HT1080 (cell line): Measurements from ENCODE around the gene LUC7L. TPM values are rescaled to one million over a fixed set of nuclear protein-coding genes. Genes with fewer than 3 reads are reported as not detected.
"Not testable (repeated sequence)": the region's sequence is repeated elsewhere in the genome, so short reads cannot be mapped to it uniquely, and the experiment has no call there.

Experiments
- DNase-seq: peaks from one replicate; pipeline ENCODE4 v3.0.0-alpha.2; 2015; ENCODE audit warnings: low read depth
- total RNA-seq: library from RNA; depleted of rRNA; stranded (reverse); fragments of >200 nt; shearing (Covaris generic); gene quantifications from 2 replicates; pipeline ENCODE4 v1.2.3, GENCODE V29; 2014

The LUC7L gene
- total RNA-seq, 1 experiment from 2014 or later, result 73.3 TPM

- no peak for DNase-seq
Measured at GRCh38 chr16:264440-264951, 35.2 kb upstream of the LUC7L start.

- no peak for DNase-seq
Measured at GRCh38 chr16:263944-264343, 34.7 kb upstream of the LUC7L start.

DNA sequence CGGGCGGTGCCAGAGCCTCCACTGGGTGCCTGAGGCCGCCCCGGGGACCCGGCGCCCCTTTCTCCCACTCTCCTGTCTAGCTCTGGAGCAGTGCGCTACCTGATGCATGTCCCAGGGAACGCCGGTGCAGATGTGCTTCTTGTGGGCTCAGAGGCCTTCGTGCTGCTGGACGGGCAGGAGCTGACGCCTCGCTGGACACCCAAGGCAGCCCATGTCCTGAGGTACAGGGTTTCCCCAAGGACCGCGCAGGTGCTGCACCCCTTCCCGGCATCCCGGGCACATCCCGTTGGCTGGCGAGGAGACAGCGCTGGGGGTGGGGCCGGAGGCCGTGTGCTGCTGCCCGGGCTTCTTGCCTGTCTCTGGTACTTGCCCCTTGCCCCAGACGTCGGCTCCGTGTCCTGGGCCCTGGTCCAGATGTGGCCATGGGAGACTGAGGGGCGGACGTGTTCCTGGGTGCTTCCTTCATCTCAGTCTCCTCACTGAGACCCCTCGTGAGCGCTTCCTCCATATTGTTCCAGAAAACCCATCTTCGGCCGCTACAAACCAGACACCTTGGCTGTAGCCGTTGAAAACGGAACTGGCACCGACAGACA lies 34.0 kb upstream of the LUC7L start:
- DNase-seq, result no peak

- DNase-seq, result no peak
Measured at GRCh38 chr16:262121-262745, 33.0 kb upstream of the LUC7L start.

DNA sequence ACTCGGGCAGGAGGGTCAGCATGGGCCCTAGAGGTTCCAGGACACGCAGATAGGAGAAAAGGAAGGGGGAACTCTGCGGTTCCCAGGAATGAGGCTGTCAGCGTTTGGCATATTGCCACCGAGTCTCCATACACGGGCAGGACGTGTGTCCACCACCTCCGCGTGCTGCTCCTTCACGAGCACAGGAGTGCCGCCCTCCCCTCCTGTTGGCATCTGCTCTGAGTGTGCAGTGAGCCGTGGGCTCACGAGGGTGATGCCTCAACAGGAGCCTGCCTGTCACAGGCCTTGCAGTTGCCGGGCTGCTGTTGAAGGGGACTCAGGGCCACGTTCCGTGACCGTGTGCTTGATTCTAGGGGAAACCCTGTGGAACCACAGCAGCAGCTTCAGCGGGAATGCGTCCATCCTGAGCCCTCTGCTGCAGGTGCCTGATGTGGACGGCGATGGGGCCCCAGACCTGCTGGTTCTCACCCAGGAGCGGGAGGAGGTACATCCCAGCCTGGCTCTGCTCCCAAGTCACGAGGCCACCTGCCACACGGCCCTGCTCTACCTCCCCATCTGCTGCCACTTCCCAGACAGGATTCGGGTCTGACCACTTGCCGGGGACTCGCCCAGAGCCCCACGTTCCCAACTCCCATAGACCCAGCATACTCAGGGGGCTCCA lies 31.9 kb upstream of the LUC7L start:
- no peak for DNase-seq

DNA sequence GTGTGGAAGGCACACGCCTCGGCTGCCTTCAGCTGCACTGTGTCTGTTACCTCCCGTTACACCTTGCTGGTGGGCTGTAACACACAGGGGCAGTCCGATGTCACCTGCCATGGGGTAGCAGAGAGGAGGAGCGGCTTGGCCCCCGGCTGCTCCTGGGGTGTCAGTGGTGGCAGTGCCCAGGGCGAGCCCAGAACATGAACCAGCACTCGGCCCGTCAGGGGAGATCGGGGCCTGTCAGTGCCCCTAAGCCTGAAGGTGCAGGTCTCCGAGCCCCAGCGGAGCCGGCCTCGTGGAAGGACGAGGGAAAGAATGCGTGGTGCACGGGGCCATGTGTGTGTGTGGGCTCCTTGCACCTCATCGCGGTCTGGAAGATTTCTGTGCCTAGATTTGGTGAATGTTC lies 31.1 kb upstream of the LUC7L start:
- DNase-seq, result no peak

DNA sequence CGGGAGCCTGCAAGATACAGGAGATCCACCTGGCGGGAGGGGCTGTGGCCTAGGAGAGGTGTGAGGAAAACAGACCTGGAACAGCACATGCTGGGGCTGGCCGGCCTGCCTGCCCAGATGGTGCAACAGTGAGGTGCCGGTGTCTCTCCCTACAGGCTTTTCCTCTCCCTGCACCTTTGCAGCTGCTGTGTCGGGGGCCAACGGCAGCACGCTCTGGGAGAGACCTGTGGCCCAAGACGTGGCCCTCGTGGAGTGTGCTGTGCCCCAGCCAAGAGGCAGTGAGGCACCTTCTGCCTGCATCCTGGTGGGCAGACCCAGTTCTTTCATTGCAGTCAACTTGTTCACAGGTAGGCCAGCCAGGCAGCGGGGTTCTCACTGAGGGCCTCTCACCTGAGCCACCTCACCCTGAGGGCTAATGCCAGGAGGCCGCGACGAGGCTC lies 30.6 kb upstream of the LUC7L start:
- DNase-seq, result no peak

GRCh38 chr16:259226-259625 lies 30.0 kb upstream of the LUC7L start:
- DNase-seq, result no peak

DNA sequence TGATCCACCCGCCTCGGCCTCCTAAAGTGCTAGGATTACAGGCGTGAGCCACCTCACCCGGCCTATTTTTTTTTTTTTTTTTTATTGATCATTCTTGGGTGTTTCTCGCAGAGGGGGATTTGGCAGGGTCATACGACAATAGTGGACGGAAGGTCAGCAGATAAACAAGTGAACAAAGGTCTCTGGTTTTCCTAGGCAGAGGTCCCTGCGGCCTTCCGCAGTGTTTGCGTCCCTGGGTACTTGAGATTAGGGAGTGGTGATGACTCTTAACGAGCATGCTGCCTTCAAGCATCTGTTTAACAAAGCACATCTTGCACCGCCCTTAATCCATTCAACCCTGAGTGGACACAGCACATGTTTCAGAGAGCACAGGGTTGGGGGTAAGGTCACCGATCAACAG lies 28.8 kb upstream of the LUC7L start:
- not testable (repeated sequence) for DNase-seq

DNA sequence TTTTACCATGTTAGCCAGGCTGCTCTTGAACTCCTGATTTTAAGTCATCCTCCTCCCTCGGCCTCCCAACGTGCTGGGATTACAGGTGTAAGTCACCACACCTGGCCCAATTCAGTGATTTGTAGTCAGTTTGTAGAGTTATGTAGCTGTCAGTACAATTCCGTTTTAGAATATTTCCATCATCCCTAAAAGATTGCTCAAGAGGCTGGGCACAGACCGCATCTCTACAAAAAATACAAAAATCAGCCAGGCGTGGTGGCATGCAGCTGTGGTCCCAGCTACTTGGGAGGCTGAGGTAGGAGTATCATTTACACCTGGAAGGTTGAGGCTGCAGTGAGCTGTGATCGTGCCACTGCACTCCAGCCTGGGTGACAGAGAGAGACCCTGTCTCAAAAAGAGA lies 25.9 kb upstream of the LUC7L start:
- no peak for DNase-seq

GRCh38 chr16:254461-254860 lies 25.2 kb upstream of the LUC7L start:
- no peak for DNase-seq

- DNase-seq, result no peak
Measured at GRCh38 chr16:253833-254232, 24.6 kb upstream of the LUC7L start.

DNA sequence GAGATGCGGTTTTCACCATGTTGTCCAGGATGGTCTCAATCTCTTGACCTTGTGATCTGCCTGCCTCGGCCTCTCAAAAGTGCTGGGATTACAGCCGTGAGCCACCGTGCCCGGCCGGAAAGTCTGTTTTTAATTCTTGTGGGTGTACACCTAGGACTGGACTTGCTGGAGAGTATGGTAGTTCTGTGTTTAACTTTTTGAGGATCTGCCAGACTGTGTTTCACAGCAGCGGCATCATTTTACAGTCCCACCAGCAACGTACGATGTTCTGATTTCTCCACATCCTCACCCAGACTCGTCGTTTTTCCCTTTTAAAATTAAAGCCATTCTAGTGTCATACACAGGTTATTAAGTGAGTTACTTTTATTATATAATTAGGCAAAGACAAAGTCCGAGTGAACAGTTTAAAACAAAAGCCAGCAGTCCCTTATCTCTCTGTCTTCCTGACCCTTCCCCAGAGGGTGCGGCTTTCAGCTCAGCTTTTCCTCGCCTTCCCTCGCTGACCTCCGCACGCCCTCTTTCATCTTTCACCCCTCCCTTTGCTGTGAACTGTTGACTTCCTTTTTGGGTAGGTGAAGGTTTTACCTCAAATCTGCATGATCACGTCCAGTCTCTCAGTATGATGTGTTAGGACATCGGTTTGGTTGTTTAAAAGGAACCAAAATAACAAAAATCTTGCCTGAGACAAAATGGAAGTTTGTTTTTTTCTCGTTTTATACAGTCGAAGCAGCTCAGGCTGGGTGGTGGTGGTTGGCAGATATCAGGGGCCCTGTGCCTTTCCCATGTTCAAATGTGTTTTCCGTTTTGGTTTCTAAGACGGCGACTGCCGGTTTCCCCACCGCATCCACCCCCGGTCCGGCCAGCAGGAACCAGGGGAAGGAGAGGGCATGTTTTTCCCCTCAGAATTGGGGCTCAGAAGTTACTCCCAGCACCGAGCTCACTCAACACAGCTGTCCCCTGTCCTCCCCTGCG lies 23.4 kb upstream of the LUC7L start:
- no peak for DNase-seq

DNA sequence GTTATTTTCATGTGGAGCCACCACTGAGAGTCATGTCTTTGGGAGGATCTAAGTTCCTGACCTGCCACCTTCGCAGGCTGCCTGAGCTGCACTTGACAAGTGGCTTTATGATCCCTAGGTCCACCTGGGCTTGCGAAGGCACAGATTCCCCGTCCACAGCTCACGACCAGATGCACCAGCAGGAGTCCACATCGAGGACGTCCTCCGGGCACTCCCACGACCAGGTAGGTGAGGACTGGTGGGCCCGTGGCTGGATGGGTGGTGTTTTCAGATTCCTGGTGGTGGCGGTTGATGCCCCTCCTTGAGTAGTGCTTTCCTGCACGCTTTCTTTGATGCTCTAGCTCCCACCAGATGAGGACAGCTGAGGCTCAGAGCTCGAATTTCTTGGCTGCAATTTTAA lies 20.2 kb upstream of the LUC7L start:
- DNase-seq, result no peak

DNA sequence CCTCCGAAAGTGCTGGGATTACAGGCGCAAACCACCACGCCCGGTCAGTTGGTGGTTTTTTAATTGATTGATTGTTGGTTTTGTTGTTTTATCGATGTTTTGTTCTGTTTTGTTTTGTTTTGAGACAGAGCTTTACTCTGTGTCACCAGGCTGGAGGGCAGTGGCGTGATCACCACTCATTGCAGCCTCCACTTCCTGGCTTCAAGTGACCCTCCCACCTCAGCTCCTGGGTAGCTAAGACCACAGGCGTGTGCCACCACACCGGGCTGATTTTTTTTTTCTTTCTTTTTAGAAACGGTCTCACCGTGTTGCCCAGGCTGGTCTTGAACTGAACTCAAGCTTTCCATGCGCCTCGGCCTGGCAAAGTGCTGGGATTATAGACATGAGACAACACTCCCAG lies 17.8 kb upstream of the LUC7L start:
- no peak for DNase-seq

GRCh38 chr16:245105-245504 lies 15.9 kb upstream of the LUC7L start:
- no peak for DNase-seq

DNA sequence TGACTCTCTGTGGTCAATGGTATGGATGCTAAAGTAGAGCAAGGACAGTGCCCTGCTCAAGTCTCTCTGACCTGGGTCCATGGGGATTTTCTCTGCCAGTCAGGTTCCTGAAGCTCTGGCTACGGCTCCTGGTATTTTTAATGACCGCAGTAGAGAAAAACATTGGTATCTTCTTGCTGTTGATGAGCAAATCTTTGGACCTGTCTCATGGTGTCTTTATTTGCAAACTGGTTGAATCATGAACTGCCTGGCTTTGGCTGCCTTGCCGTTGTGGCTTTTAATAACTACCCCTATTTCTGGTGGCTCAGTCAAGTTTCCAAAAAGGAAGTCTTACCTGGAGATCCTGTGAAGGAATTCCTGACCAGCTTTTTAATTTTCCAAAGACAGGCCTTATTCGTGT lies 14.1 kb upstream of the LUC7L start:
- no peak for DNase-seq

GRCh38 chr16:242281-242680 lies 13.0 kb upstream of the LUC7L start:
- no peak for DNase-seq

- no peak for DNase-seq
Measured at GRCh38 chr16:240559-240958, 11.3 kb upstream of the LUC7L start.

- no peak for DNase-seq
Measured at GRCh38 chr16:239948-240277, 10.7 kb upstream of the LUC7L start.

DNA sequence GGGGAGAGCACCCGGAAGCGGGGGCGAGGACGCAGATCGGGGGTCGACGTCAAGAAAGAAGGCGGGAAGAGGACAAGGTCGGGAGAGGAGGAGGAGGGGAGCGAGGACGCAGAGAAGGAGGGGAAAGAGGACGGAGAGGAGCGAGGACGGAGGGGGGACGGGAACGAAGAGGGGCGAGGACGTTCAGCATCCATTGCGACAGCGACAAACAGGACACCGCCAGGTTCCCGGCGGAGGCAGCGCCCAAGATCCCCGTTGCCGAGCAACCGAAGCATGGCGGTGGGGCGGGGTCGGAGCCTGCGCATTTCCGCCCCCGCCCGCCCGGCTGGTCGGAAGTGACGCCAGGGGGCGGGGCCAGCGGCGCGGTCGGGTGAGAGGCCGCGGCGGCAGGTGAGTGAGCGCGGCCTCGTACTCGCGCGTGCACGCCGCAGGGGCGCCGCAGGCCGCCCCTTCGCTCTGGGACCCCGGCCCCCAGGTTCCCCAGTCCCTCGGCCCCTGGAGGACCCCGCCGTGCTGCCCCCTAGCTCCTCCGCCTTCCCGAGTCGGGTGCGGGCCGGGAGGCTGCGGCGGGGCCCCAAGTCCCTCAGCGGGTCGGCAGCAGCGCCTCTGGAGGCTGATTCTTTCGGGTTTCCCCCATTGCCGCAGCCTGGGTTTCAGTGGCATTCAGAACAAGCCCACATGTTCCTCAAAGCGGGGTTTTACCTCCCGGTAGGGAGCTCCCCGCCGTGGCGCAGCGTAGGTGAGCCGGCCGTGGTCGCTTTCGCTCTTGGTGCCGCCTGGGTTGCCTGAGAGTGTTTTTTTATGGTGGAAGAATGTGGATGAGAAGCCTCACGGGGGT lies 5.4 kb upstream of the LUC7L start, which contains the start of gene FAM234A:
Gene FAM234A (plus strand): TSS at position 354 of the 838 bp plus-strand sequence. CDS start 19,593 bp downstream, outside the sequence.
- DNase-seq, result peak; percentile 89
